Measurements from ENCODE around the gene HORMAD2.

- TF ChIP-seq POLR2A (IDR thresholded peaks at IDR 0.05; ENCODE audit: extremely low read depth, insufficient read length) (no peak), CTCF (IDR thresholded peaks at IDR 0.05; ENCODE audit: low read depth, low read length) (no peak)
- TF ChIP-seq, protein P1, sequence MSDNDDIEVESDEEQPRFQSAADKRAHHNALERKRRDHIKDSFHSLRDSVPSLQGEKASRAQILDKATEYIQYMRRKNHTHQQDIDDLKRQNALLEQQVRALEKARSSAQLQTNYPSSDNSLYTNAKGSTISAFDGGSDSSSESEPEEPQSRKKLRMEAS (IDR thresholded peaks at IDR 0.05; ENCODE audit: low read depth, low read length), result no peak
Observed at GRCh38 chr22:30158744-30159500, 78.7 kb downstream of the HORMAD2 start.

Measured in NB4 (cell line).